Activated T-cell treated with anti-CD3 and anti-CD28 coated beads for 48 hours (primary cell): ENCODE results near the gene BTBD9.

Experiments
- DNase-seq: peaks from one replicate; pipeline ENCODE4 v3.0.0-alpha.2; 2020; ENCODE audit warnings: low read depth

Gene BTBD9

DNA sequence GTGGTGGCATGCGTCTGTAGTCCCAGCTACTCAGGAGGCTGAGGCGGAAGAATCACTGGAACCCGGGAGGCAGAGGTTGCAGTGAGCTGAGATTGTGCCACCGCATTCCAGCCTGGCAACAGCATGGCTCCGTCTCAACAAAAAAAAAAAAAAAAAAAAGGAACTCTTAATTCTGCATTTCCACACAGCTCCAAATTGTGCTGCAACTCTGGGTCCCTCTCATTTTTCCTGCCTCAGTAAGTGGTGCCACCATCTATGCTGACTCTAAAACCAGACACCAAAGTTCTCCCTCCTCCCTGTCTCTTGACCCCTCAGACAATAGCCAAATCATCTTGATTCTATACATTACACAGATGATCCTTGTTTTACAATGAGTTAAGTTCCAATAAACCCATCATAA lies 133.9 kb downstream of the BTBD9 start:
- no peak for DNase-seq

DNA sequence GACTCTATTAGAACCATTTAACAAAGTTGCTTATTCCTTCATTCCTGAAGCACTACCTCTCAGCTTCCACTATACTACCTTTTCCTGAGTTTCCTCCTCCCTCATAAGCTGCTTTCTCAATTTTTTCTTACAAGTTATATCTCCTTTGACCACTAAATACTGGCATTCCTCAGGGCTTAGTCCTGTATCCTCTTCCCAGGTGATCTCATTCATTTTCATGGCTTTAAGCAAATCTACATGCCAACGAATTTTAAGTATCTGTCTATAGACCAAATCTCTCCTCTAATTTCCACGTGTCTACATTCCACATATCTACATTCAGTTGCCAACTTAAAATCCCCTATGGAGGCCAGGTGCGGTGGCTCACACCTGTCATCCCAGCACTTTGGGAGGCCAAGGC lies 134.7 kb downstream of the BTBD9 start:
- no peak for DNase-seq

DNA sequence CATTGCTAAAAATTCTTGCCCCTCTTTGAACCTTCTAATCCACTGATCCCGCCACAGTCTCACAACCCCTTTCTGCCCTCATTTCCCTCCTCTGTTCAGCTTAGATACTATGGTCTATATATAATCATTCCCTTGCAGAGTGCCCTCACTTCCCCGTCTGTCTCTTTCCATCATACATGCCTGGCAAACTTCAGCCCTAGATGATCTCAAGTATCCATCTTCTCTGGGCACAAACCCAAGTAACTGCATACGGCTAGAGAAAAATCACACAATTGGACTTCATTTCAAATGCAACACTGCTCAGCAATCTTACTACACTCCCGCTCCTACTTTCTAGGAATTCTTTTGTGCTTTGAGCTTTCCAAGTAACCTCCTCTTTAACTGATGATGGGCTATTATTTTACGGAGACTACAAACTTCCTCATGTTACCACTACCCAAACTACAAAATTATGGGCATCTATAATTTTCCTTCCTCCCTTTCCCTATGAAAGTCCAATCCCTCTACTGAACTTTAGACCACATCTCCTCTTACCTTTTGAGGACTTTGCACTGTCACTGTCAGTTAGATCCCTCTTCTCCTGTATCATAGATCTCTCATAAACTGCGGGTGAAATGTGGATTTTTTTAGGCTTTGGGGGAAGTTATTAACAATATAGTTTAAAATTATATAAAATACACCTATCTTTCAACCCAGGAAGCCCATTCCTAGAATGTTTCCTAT lies 135.6 kb downstream of the BTBD9 start:
- no peak for DNase-seq

DNA sequence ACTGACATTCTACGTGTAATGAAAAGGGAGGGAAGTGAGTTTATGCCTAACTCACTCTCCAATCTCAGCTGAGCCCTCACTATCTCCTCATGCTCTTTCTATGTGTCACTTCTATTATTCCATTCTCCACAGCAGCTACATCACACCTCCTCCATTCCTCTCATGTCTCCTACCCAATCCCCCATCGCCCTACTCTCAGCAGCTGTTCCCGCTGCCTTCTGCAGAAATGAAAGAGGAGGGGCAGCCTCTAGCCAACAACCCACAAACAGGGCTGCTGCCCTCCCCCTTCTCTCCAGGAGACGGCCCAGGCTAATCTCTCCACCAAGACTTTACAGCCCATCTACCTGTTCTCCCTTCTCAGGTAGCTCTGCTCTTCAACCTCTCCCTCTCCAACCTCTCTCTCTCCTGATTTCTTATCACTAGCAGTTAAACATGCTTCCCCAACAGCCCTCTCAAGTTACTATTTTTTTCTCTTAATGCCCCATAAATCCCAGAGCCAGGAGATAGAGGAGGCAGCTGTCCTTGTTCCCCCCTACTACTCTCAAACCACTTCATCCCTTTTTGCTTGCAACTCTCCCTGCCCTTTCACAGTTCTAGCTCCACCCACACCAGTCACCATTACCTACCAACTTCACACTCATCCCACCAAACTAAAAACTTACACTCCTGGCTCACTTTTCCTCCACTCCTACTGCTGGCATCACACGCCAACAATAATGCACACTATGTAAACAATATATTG lies 136.5 kb downstream of the BTBD9 start:
- no peak for DNase-seq

DNA sequence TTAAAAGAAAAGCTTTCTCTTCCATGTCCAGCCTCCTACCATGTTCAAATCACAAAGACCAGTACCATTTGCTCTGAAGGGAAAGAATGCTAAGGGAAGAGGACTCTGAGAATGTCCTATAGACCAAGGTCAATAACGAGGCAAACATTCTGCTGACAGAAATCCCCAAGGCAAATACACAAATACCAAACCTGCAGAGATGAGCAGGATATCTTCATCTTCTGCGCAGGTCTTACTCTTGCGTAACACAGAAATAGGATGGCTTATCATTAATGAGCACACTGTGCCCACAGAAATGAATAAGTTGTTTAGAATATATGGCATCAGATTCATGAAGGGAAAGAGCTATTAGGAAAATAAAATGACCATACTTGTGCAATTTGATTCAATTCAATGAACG lies 137.3 kb downstream of the BTBD9 start:
- no peak for DNase-seq

DNA sequence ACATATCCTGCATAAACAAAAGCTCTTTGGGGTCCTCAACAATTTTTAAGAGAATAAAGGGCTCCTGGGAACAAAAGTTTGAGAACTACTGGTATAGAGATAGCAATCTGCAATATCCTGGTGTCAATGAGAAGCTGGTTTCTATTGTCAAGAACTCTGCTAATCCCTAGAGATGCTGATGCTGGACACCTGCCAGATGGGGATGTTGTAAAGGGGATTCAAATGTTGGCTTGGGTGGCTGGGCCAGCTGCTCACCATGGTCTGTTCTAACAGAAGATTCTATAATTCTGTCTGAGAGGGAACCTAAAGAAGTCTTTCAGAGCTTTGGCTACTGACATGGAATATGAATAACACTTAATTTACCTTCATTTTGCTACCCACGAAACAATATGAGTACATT lies 137.8 kb downstream of the BTBD9 start:
- DNase-seq: no peak

DNA sequence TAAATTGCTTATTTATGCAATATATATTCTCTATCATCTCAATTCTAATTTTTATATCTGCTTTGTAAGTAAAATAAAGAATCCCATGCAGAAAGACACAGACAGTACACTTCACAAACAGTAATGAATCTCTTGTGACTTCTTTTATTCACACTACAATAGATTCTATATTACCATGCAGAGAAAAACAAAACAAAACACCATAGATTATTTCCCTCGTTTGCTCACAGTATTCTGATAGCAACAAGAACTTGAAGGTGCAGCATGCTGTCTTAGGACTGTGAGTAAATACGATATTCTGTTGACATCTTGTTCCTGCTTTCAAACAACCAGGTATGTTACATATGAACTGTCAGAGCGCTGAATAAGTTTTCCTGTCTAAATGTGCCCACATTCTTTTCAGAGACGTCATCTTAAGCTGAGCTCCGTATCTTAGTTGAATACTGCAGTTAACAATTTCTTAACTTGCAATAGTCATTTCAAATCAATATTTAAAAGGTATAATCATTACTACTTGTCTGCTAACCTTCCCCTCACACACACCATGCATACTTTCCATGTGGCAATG lies 140.1 kb downstream of the BTBD9 start:
- no peak for DNase-seq

DNA sequence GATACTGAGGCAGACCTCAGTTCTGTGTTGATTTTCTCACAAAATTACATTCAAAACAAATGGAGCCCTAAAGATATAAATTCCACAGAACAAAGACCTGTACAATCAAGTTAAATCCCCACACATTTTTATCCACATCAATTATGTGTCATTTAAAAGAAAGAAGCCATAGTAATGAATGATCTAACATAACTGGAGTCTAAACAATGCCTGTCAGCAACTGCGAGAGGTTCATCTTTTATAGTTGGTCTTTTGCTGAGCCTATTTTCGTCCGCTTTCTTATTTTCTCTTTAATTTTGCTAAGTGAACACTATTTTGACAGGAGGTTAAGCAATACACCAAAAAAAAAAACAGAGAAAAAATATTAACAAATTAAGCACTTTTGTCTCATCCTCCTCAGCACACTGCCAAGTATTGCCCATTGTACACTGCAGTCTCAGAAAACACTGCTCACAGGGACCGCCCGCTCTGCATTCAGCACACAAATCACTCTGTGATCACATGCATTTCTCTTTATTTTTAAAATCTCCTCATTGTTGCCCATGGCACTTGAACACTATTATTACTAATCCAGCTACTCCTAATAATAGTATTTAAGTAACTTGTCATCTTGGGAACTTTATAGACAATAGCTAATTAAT lies 140.8 kb downstream of the BTBD9 start:
- DNase-seq: no peak

DNA sequence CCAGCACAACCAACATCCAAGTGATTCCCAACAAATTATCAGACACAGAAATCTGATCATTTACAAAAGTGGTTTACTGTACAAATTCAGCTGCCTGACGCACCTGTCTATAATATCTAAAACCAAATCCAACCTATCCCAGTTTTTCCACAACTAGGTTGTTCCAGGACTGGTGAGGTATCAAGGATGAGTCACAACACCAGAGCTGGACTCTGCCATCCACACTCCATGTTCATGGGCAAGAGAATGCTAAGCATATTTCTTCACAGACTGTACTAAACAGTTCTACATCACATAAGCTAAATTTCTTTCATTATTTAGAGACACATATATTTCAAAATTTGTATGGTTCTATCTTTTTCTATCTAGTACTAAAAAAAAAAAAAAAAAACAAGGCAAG lies 141.6 kb downstream of the BTBD9 start:
- DNase-seq: no peak

DNA sequence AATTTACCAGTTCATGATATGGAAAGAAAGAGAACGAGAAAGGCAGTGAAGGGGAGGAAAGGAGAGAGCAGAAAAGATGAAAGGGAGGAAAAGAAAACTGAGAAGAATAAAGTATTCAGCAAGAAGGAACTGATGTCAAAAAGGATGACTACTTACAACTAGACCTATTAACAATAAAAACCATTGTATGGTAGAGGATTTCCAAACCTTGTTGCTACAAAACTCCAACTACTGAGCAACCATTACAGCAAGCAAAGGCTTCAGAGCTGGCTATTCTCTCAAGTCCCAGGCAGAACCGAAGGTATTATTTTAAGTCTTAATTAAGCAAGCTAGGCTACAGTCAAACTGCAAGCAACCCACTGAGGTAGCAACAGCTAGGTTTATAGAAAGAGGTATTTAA lies 142.2 kb downstream of the BTBD9 start:
- no peak for DNase-seq

DNA sequence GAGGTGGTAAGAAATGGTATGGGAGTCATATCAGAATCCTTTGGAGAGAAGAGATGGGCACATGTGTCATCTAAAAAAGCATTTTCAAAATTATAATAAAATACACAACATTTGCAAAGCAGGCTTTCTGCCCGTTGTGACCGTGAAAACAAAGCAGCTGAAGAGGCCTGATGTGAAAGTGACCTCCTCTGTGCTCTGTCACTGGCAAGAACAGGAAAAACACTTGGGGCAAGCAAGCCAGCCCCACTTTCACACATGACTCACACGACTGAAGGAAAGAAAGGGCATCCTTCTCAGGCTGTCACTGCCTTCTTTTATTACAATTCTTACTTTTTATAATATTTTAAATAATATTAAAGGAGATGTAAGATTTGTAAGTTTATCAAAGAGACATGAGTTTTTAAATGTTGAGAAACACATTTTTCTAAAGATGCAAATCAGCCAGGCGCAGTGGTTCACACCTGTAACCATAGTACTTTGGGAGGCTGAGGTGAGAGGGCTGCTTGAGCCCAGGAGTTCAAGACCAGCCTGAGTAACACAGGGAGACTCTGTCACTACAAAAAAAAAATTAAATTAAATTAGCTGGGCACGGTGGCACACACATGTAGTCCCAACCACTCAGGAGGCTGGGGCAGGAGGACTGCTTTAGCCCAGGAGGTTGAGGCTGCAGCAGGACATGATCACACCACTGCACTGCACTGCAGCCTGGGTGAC lies 143.7 kb downstream of the BTBD9 start:
- DNase-seq: peak; percentile 4

DNA sequence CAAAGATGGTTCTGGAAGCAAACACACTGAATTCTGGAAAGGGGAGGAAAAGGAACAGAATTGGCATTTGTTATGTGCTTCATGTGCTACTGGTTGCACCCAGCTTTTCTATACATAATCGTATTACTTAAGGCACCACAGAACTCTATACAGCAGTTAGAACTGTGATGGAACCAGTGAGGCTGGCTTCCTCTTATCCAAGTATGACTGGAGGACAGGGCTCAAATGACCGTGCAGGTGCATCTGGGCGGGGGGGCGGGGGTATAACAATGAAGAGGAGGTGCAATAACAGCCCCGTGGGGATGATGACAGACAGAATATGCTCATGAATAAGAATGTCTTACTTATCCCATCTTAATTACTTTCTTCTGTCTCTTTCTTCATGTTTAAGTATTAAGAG lies 144.2 kb downstream of the BTBD9 start:
- DNase-seq: no peak

DNA sequence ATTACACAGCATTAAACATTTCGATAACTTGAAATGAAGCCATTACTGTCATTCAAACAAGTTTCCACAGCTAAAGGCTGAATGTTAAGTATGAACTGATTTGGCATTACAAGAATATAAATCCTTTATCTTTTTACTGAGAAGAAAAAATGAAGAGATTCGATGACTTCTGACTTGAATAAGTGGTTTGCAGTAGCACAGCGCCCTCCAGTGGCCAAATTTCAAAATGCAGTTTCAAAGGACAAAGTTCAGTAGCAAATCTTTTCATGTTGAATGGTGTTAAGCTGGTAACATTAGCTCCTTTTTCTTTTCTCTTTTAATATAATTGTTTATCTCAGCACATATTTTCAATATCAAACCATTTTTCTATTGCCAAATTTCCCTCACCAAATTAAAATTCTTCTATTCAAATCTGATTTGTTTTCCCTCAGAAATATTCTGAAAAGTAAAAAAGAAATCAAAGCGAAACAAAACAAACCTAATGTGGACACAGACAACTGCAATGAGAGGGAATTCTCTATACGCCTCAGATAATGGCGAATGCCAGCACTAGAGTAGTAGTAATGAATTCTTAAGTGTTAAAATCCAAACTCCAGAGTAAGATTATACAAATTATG lies 145.7 kb downstream of the BTBD9 start:
- peak; percentile 66 for DNase-seq

DNA sequence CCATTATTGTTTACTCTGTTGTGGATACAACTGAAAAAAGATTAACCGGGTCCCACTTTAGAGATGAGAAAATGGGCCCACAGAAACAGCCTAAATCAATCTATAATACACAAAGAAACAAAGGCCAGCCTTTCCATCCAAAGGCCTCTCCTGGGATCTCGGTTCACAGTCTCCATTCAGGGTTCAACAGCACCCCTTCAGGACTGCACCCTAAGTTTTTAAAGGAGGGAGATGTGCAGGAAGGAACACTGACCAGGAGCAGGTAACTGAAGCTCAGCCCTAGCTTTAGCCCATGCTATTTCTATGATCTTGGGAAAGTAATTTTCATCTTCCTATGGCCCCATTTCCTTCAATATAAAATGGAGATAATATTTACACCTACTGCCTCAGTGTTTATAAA lies 147.7 kb downstream of the BTBD9 start:
- no peak for DNase-seq

DNA sequence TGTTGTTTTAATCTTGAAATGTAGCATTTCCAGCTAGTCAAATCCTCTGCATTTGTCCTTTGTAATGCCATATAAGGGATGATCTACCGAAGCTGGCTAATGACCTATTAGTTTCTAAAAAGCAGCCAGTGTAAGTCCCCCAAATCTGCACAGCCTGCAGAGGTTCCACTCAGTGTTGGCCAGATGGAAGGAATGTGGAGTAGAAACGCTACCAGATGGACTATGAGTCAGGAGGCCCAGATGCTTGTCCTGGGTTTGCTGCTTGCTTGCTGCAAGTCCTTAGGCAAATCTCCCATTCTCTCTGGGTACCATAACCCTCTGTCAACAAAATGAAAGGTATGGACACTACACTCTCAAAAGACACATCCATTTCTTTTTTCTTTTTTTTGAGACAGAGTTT lies 149.8 kb downstream of the BTBD9 start:
- no peak for DNase-seq

DNA sequence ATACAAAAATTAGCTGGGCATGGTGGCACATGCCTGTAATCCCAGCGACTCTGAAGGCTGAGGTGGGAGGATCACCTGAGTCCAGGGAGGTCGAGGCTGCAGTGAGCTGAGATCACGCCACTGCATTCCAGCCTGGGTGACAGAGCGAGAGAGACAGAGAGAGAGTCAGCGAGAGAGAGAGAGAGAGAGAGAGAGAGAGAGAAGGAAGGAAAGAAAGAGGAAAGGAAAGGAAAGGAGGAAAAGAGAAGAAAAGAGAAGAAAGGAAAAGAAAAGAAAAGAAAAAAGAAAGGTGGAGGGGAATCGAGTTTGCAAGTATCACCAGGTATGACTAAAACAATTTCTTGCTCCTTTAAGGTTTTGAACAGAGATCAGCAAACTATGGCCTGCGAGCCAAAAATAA lies 152.3 kb downstream of the BTBD9 start:
- DNase-seq: no peak

DNA sequence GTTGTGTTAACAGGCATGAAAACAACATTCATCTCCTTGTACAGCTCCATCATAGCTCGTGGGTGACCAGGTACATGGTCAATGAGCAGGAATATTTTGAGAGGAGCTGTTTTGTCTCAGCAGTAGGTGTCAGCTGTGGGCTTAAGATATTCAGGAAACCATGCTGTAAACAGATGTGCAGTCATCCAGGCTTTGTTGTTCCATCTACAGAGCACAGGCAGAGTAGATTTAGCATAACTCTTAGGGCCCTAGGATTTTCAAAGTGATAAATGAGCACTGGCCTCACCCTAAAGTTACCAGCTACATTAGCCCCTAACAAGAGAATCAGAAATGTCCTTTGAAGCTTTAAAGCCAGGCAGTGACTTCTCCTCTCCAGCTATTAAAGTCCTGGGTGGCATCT lies 154.2 kb downstream of the BTBD9 start:
- no peak for DNase-seq

DNA sequence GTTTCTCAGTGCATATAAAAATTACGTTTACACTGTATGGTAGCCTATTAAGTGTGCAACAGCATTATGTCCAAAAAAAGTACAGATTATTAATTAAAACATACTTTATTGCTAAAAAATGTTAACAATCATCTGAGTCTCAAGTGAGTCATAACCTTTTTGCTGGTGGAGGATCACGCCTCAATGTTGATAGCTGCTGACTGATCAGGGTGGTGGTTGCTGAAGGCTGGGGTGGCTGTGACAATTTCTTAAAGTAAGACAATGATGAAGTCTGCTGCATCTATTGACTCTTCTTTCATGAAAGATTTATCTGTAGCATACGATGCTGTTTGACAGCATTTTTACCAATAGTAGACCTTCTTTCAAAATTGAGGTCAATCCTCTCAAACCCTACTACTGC lies 155.1 kb downstream of the BTBD9 start:
- no peak for DNase-seq

DNA sequence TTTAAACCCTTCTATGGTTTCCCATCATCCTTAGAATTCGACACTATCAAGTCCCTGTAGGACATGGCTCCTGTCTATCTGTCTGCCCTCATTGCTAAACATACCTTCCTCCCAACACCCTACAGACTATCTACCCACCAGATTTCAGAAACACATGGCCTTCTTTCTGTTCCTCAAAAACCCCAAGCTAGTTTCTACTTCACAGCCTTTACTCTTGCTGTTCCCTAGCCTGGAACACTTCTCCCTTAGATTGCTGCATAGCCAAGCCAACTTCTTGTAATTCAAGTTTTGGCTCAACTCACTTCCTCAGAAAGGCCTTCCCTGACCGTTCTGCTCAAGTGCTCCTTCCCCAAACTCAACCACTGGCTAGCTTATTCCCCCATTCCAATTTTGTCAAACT lies 156.2 kb downstream of the BTBD9 start:
- no peak for DNase-seq

DNA sequence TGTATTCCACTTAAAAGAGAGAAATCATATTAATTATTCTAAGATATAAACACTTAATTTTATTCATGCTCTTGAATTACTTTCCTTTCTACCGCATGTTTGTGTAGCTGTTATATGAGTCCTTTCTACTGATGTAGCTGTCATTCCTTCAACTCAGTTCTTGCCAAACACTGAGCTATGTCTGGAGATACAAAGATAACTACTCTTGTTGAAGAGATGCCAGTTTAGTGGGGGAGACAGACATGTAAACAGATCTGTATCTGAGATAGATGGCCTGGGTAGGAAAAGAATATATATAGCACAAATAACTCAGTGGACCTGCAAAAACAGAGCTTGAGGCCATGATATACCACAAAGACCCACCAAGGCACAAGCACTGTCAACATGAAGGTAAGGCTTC lies 157.3 kb downstream of the BTBD9 start:
- no peak for DNase-seq

DNA sequence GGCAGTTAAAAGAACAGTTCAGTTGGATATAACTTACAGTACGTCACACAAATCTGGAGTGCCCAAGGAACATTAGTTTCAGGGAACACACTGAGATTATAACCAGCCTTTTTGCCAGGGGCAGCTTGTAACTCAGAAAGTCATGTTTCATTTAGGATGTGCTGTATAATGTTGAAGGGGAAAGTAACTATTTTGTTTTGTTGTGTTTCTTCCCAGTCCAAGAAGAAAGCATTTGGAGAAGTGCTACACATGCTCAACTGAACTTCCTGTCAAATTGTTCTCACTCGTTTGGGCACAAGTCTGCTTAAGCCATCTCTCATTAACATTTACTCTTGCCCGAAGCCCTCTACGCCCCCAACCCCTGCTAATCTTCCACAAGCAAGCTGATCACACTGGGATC lies 157.9 kb downstream of the BTBD9 start:
- no peak for DNase-seq

DNA sequence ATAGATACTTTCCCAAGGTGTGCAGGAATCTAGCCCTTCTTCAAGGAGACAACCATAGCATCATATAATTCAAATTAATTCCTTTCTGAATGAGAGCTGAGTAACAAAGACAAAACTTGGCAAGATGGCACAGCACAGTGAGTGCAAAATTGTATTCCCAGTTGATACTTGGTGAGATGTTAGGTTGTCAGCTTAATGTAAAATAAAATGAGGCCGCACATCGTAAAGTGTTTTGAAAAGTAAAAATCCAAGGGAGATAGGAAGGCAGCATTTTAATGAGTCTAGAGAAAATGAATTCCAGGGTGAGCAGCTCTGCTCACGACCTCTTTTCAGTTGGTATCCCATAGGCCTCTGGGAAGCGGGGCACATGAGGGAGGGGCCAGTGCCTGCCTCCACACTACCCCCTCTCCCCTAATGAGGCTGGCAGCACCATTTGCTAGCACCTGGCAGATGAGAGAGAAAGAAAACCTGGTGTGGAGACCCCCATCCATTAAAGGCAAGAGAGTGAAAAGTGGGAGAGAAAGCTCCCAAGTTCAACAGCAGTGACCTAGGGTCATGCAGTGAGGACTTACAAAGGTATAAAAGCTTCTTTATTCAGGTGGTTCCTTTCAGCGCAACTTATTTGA lies 158.4 kb downstream of the BTBD9 start:
- no peak for DNase-seq
